ENCODE results near the gene CX3CL1. TPM values are rescaled to one million over a fixed set of nuclear protein-coding genes. Genes with fewer than 3 reads are reported as not detected.

Gene CX3CL1
- total RNA-seq, 1 donor from 2014 or later = 9.6 TPM

GRCh38 chr16:57345666-57346204 is 26.6 kb upstream of the CX3CL1 start:
- H3K27ac ChIP-seq (ENCODE audit: low read depth, low read length) = no peak overlapping the region
- Mint-ChIP-seq H3K9me3 (ENCODE audit: unreplicated experiment) (peaks cover 18% of the 10 kb centered on the region), H3K27ac (ENCODE audit: unreplicated experiment) (no peak overlapping the region), H3K4me3 (ENCODE audit: unreplicated experiment) (no peak overlapping the region), H3K36me3 (ENCODE audit: low read depth, unreplicated experiment) (no peaks in the 10 kb centered on the region), H3K4me1 (ENCODE audit: low read depth, unreplicated experiment) (peaks cover 15% of the 10 kb centered on the region), H3K27me3 (ENCODE audit: low read depth, unreplicated experiment) (peaks cover 22% of the 10 kb centered on the region)
- H4K20me1 ChIP-seq (ENCODE audit: insufficient read depth, low read length) = no peaks in the 10 kb centered on the region
- no peaks in the 10 kb centered on the region for H3K79me2 ChIP-seq (ENCODE audit: insufficient read depth, low read length)
- H2AFZ ChIP-seq (ENCODE audit: low read depth, low read length) = no peak overlapping the region
- peaks cover 35% of the 10 kb centered on the region for H3K27me3 ChIP-seq (ENCODE audit: insufficient read depth, low read length)
- DNase-seq (ENCODE audit: low read depth) (no peak), FAIRE-seq (no peak)
- H3K9me3 ChIP-seq (ENCODE audit: insufficient read depth, low read depth, low read length) = peaks cover 4% of the 10 kb centered on the region
- TF ChIP-seq CTCF (IDR thresholded peaks at IDR 0.05; ENCODE audit: insufficient read depth, low read depth, low read length) = no peak
- TF ChIP-seq EZH2 (IDR thresholded peaks at IDR 0.05; ENCODE audit: insufficient read depth, low read length) = no peak
- no peak overlapping the region for H3K9ac ChIP-seq (ENCODE audit: low read length)
- H3K36me3 ChIP-seq (ENCODE audit: insufficient read depth, low read length) = no peaks in the 10 kb centered on the region
- no peak overlapping the region for H3K4me3 ChIP-seq (ENCODE audit: insufficient read depth, low read depth, low read length)
- H3K4me1 ChIP-seq (ENCODE audit: insufficient read depth, low read length) = peaks cover 11% of the 10 kb centered on the region
- H3K4me2 ChIP-seq (ENCODE audit: low read length) = no peak overlapping the region

GRCh38 chr16:57347858-57348257 is 24.4 kb upstream of the CX3CL1 start:
- Histone ChIP-seq H2AFZ (ENCODE audit: low read depth, low read length) (no peak overlapping the region), H4K20me1 (ENCODE audit: insufficient read depth, low read length) (no peaks in the 10 kb centered on the region), H3K27me3 (ENCODE audit: insufficient read depth, low read length) (peaks cover 35% of the 10 kb centered on the region), H3K27ac (ENCODE audit: low read depth, low read length) (no peak overlapping the region), H3K4me3 (ENCODE audit: insufficient read depth, low read depth, low read length) (no peak overlapping the region), H3K9ac (ENCODE audit: low read length) (no peak overlapping the region), H3K9me3 (ENCODE audit: insufficient read depth, low read depth, low read length) (peaks cover 4% of the 10 kb centered on the region), H3K4me1 (ENCODE audit: insufficient read depth, low read length) (no peaks in the 10 kb centered on the region), H3K4me2 (ENCODE audit: low read length) (no peak overlapping the region), H3K36me3 (ENCODE audit: insufficient read depth, low read length) (no peaks in the 10 kb centered on the region), H3K79me2 (ENCODE audit: insufficient read depth, low read length) (no peaks in the 10 kb centered on the region)
- FAIRE-seq (no peak), DNase-seq (ENCODE audit: low read depth) (no peak)
- H3K9me3 Mint-ChIP-seq (ENCODE audit: unreplicated experiment) = peaks cover 16% of the 10 kb centered on the region
- no peaks in the 10 kb centered on the region for H3K36me3 Mint-ChIP-seq (ENCODE audit: low read depth, unreplicated experiment)
- no peak for TF ChIP-seq EZH2 (IDR thresholded peaks at IDR 0.05; ENCODE audit: insufficient read depth, low read length)
- no peak for TF ChIP-seq CTCF (IDR thresholded peaks at IDR 0.05; ENCODE audit: insufficient read depth, low read depth, low read length)
- no peaks in the 10 kb centered on the region for H3K4me1 Mint-ChIP-seq (ENCODE audit: low read depth, unreplicated experiment)
- no peak overlapping the region for H3K27ac Mint-ChIP-seq (ENCODE audit: unreplicated experiment)
- H3K4me3 Mint-ChIP-seq (ENCODE audit: unreplicated experiment) = no peak overlapping the region
- peaks cover 22% of the 10 kb centered on the region for H3K27me3 Mint-ChIP-seq (ENCODE audit: low read depth, unreplicated experiment)

- H3K27me3 Mint-ChIP-seq (ENCODE audit: low read depth, unreplicated experiment) = peaks cover 20% of the 10 kb centered on the region
Observed at GRCh38 chr16:57348327-57348726, 24.0 kb upstream of the CX3CL1 start.

More at GRCh38 chr16:57348327-57348726, 24.0 kb upstream of the CX3CL1 start:
- Histone ChIP-seq H3K27ac (ENCODE audit: low read depth, low read length) (no peak overlapping the region), H3K4me1 (ENCODE audit: insufficient read depth, low read length) (no peaks in the 10 kb centered on the region), H3K36me3 (ENCODE audit: insufficient read depth, low read length) (no peaks in the 10 kb centered on the region), H3K4me2 (ENCODE audit: low read length) (no peak overlapping the region), H2AFZ (ENCODE audit: low read depth, low read length) (no peak overlapping the region), H3K4me3 (ENCODE audit: insufficient read depth, low read depth, low read length) (no peak overlapping the region), H3K9ac (ENCODE audit: low read length) (no peak overlapping the region), H3K27me3 (ENCODE audit: insufficient read depth, low read length) (peaks cover 34% of the 10 kb centered on the region), H3K79me2 (ENCODE audit: insufficient read depth, low read length) (no peaks in the 10 kb centered on the region), H3K9me3 (ENCODE audit: insufficient read depth, low read depth, low read length) (peaks cover 4% of the 10 kb centered on the region), H4K20me1 (ENCODE audit: insufficient read depth, low read length) (no peaks in the 10 kb centered on the region)
- Mint-ChIP-seq H3K4me1 (ENCODE audit: low read depth, unreplicated experiment) (no peaks in the 10 kb centered on the region), H3K27ac (ENCODE audit: unreplicated experiment) (no peak overlapping the region), H3K9me3 (ENCODE audit: unreplicated experiment) (peaks cover 14% of the 10 kb centered on the region), H3K36me3 (ENCODE audit: low read depth, unreplicated experiment) (no peaks in the 10 kb centered on the region), H3K4me3 (ENCODE audit: unreplicated experiment) (no peak overlapping the region)
- FAIRE-seq (no peak), DNase-seq (ENCODE audit: low read depth) (no peak)
- TF ChIP-seq CTCF (IDR thresholded peaks at IDR 0.05; ENCODE audit: insufficient read depth, low read depth, low read length) (no peak), EZH2 (IDR thresholded peaks at IDR 0.05; ENCODE audit: insufficient read depth, low read length) (no peak)
